SHP77 (cell line): ENCODE results near the gene SMYD3.
"Not testable (repeated sequence)": the region's sequence is repeated elsewhere in the genome, so short reads cannot be mapped to it uniquely, and the experiment has no call there.

Experiments
- DNase-seq, 2 experiments: peaks; one replicate each; lab custom pipeline; 2025; lab: John Stamatoyannopoulos, UW

Gene SMYD3

GRCh38 chr1:246024118-246024517 lies 483.0 kb downstream of the SMYD3 start:
- DNase-seq: not testable (repeated sequence)

DNA sequence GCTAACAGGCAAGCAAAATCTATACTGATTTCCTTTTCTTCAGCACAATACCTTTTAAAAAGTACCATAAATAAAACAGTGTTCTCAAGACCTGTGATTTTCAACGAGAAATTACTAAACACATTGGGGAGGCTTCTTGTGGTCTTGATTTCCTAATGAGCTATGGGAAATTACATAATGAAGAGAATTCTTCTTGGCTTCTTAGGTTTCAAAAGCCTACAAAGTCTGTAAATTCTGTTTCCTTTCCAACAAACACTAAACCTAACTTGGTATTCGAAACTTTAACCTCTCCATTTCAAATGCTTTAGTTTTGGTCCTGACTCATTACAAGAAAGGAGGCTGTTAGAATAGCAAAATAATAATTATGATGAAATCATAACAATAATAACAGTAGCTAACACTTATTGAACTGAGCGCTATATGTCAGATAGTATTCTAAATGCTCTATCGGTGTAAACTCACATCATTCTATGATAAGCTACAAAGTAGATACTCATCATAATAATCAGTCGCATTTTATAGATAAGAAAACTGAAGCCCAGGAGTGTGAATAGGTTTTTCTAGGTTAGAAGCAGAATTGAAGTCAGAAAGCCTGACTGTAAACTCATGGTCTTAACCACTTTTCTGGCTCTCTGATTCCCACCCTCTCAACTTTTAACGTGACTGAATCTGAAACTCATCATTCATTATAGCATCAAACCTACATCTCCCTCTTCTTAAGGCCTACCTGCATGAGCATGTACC lies 486.7 kb downstream of the SMYD3 start:
- no peak for DNase-seq

DNA sequence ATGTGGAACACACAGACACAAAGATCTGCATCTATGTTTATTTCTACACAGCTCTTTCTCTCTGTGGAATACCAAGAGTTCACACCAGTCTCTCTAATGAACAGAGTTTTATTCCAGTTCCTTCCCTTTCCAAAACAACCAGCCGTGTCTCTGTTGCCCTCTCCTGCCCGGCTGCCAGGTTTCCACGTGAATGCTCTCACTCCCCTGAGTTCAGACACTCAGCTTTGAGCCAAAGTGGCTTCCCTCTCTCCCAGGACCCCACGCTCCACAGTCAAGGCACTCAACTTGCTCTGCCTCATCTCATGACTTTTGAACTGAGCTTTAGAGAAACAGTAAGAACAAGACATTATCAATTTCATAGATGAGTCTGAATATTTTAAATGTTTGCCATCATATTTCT lies 488.9 kb downstream of the SMYD3 start:
- no peak for DNase-seq

GRCh38 chr1:246012341-246012740 lies 494.7 kb downstream of the SMYD3 start:
- peak; percentile 32 to 45 for DNase-seq

DNA sequence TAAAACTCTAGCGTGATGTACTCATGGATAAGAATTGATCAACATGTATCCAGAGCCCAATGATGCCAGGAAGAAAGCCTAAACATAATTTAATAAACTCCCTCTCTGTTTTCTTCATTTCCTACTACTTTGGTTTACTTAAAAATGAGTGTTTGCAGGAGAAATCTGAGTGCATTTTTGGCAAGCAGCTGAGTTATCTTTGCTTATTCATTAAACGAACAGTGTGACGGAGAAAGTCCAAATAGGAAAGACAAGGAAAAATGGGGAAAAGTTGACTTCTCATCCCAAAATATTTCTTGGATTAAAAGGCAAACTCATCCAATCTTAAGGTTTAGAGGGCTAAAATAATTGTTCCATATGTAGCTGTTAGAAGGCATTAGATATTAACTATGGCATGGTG lies 496.7 kb downstream of the SMYD3 start:
- no peak for DNase-seq

DNA sequence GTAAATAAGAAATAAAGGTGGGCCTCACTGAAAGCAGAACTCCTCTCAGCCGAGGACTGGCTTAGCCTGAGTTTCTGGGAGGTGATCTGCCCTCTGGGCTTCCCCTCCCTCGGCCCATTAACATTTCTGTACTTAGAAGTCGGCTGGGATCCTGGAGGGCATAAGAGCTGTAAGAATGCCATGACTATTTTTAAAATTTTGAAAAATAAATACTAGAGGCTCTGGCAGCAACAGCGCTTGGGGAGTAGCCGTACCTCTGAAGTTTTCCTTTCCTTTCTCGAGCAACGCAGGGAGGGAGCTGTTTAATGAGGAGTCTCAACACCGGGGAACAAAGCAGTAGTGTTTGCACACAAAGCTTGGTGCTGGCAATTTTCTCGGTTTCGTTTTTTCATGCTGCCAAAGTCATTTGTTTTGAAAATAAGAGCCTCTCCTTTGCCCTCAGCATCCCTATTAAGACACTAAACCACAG lies 498.7 kb downstream of the SMYD3 start:
- no peak for DNase-seq

- no peak for DNase-seq
These were observed 502.0 kb downstream of the SMYD3 start for GRCh38 chr1:246005067-246005466.

GRCh38 chr1:246004301-246004700 lies 502.8 kb downstream of the SMYD3 start:
- DNase-seq: no peak

DNA sequence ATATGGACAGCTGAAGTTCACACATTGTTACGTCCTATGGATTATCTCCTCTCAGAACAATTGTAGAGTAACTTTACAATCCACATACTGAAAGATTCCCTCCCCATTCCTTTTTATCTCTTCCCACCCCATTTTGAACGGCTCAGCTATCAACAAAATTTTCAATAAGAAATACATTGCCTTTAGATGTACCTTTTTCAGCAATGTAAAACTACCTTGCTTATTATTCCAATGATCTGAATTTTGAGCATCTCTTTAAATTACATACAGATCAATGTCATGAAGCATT lies 503.7 kb downstream of the SMYD3 start:
- no peak for DNase-seq

GRCh38 chr1:246002725-246003441 lies 504.2 kb downstream of the SMYD3 start:
- DNase-seq: peak; percentile 75 to 81

DNA sequence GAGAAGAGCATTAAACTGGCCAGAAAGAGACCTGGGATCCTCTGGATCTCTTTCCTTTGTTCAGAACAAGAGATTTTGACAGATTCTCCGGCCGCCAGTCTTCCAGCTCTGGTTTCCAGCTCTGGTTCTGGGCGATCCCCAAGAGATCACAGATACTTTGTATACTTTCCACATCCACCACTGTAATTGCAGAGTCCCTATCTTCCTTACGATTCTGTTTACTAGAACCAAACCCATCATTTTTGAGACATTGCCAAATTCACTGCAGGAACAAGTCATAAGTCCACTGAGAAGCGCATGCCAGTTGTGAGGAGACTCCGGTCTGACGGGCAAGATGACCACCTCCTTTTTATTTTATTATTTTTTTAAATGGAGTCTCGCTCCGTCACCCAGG lies 505.2 kb downstream of the SMYD3 start:
- DNase-seq: no peak

- DNase-seq: no peak
These were observed 505.8 kb downstream of the SMYD3 start for GRCh38 chr1:246001142-246001836.

GRCh38 chr1:246000638-246001015 lies 506.5 kb downstream of the SMYD3 start:
- no peak for DNase-seq

DNA sequence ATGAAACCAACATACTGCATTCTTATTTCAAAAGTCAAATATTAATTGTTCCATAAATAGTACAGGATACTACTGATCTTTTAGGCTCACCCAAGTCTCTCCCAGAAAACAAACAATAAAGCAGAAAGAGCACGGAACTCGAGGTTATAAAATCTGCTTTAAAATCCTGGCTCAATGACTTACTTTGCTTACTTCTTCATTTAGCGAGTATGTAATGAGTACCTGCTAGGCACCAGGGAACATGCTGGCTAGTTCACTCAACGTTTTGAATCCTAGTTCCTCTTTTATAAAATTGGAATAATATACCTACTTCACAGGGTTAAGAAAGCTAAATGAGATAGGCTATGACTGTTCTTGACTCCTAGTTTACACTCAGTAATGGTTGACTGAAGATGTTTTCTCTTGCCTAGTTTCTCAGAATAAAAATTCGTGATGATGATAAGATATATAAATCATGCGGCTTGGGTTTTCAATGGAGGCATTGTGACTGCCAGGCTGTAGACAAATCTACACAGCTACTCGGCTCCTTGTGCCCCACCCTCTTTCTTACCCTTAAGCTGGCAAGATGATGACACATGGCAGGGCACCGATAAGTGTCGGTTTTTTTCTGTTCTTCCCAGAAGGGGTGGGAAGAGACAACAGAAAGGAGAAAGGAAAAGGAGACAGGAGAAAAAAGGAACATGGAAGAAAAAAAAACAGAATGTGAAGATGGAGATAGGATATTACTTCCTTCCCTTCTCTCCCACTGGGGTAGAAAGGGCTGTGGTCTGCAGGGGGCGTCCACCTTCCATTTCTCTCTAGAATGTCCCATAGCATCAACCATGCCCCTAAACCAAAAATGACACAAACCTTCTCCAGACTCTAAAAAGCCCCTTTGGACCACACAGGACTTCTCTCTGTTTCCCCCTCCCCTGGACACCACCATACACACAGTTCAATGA lies 507.1 kb downstream of the SMYD3 start:
- DNase-seq: no peak

DNA sequence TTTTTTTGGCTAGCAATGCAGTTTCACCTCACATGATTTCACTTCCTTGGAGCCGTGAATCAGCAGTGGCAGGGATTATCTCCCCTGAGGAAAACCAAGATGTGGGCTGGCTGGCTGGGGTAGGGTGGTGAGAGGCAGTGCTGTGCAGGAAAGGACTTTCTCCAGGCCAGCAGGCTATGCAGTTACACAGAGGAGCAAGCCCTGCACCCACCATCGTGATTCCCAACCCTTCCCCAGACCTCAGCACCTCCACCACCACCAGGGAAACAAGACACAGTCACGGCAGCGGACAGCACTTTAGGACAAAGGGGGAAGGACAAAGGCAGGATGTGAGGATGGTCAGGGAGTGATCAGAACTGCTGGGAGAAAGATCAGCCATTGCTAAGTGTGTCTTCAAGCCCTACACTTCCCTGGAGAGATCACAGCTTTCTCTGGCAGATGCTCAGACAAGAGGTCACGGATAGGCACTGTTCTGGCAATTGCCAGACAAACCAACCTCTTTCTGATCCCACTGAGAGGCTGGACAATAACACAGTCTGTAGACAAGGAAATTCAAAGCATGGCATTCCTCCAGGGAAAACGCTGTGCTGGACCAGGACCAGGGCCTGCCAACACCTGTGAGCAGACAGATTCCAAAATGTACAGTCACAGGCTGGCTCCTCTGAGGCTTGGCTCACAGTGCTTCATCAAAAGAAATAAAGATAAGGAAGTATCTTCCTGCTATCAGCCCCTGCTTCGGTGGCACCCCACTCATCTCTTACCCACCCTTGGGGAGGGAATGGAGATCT lies 509.4 kb downstream of the SMYD3 start:
- DNase-seq: no peak

DNA sequence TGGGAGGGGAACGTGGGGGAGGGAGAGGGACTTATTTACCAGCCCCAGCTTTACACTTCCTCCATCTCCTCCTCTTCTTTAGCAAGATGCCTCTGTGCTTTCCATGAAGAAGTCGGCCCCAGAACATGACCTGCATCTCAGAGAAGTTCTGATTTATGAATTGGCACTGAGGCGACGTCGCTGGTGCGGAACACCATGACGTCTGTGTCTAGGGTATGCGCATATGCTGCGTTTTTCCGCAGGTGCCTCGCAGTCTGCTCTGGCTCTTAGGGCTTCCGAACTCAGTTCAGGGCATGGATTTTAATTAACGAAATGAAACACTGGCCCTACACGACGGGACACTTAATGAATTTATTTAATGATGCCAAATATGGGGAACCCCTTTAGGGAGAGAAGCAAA lies 510.3 kb downstream of the SMYD3 start:
- peak in 1 of 2 experiments; percentile 36 for DNase-seq

- no peak for DNase-seq
These were observed 511.6 kb downstream of the SMYD3 start for GRCh38 chr1:245995474-245995873.

DNA sequence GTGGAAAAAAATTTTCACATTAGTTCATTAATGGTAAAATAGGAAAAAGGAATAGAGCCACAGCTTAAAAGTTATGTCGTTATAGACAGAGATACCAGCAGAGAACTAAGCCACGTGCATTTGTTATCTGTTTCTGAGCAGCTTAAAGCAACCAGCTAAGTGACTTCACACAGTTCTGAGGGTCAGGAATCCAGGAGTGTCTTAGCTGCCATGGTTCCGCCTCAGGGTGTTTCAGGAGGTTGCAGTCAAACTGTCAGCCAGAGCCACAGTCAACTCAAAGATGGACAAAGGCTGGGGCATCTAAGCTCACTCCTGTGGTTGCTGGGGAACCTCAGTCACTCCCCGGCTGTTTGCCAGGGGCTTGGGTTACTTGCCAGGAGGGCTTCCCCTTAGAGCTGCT lies 515.8 kb downstream of the SMYD3 start:
- no peak for DNase-seq

GRCh38 chr1:245990315-245991022 lies 516.6 kb downstream of the SMYD3 start:
- DNase-seq: no peak

DNA sequence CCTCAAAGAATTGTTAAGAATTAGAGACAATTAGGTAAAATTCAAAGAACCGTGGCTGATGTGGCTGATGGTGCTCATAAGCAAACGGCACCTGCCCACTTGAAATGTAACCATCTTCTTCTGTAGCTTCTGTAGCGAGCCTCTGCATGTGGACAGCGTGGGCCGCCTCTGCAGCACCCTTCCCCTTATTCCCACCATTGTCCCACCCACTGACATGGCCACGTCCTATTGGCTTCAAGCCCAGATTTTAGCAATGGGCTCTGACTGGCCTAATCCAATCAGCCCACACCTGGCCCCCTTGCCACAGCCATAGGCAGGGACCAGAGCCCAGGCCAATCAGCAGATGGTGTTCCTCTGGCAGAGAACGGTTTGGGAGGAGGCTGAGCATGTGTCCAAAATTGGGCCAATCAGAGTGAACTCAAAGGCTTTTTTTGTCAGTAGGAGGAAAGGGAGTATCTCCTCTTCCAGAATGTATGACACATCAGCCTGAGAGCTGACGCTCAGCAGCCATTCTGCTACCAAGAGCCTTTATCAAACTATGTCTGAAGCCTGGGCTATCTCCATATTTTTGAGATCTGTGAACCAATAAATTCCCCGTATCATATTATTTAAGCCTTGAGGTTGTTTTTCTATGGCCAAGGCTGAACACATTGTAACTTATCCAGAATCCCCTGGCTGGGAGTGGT lies 518.5 kb downstream of the SMYD3 start:
- DNase-seq: peak; percentile 97 to 98
